ENCODE results near the gene WDR20.
"Not testable (repeated sequence)": the region's sequence is repeated elsewhere in the genome, so short reads cannot be mapped to it uniquely, and the experiment has no call there.

The WDR20 gene

DNA sequence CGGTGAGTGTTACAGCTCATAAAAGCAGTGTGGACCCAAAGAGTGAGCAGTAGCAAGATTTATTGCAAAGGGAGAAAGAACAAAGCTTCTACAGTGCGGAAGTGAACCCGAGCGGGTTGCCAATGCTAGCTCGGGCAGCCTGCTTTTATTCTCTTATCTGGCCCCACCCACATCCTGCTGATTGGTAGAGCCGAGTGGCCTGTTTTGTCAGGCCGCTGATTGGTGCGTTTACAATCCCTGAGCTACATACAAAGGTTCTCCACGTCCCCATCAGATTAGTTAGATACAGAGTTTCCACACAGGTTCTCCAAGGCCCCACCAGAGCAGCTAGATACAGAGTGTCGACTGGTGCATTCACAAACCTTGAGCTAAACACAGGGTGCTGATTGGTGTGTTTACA, 5.0 kb upstream of the WDR20 start:
- DNase-seq = not testable (repeated sequence)

DNA sequence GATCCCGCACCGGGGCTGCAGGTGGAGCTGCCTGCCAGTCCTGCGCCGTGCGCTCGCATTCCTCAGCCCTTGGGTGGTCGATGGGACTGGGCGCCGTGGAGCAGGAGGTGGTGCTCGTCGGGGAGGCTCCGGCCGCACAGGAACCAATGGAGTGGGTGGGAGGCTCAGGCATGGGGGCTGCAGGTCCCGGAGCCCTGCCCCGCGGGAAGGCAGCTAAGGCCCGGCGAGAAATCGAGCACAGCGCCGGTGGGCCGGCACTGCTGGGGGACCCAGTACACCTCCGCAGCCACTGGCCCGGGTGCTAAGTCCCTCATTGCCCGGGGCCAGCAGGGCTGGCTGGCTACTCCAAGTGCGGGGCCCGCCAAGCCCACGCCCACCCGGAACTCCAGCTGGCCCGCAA, 4.2 kb upstream of the WDR20 start:
- not testable (repeated sequence) for DNase-seq

DNA sequence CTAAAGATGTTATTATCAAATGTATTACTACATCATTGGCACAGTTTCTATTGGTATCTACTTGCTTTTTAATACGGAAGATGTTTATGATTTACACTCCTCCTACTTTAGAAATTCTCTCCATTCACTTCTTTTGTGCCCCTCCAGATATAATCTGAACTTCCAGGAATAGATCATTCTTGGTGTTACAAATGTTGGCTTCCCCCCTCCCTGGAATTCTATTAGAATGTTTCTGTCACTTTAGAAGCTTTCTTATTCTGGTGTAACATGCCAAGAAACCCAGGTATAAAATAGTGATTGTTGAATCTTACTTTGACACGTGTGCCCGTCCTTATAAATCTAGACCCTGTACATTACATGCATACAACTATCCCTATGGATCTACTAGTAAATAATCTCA, 1.2 kb upstream of the WDR20 start:
- DNase-seq = no peak

DNA sequence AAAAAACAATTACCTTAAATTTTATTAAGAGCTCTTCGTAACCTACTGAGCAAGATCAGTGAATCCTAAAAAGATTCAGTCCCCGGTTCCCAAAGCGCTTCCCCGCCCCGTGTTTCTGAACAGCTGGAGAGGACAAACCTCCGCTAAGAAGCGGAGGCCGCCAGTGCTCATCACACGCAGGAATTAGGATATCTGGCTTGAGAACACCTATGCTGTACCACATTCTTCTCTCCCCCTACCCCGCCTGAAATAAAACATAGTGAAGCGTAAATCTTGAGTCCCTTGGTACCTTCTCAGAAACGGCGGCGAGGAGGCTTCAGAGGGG, 774 bp upstream of the WDR20 start:
- no peak for DNase-seq

DNA sequence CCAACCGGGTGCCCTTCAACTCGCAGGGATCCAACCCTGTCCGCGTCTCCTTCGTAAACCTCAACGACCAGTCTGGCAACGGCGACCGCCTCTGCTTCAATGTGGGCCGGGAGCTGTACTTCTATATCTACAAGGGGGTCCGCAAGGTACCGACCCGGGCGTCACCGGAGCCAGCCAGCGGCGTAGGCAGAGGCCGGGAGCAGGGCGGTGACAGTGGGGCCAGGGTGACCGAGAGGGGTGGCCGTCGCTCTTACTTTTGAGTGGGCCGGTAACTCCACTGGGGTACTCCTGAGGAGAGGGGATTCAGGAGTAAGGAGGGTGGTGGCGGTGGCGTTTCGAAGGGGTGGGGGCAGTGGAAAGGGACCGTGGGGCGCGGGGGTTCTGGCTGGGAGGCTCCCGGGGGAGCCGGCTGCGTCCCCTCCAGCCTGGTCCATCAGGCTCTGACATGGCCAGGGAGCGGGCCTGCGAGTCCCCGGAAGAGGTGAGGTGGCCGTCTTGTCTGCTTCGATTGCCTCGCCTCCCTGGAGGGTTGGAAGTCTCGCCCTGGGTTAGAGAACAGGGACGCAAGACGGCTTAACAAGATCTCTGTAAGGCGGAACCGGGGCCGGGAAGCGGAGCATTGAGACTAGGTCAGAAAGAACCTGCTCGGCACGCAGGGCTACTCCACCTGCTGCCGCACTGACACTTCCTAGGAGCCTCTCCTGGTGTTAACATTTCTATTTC, 491 bp downstream of the WDR20 start:
- DNase-seq = no peak

DNA sequence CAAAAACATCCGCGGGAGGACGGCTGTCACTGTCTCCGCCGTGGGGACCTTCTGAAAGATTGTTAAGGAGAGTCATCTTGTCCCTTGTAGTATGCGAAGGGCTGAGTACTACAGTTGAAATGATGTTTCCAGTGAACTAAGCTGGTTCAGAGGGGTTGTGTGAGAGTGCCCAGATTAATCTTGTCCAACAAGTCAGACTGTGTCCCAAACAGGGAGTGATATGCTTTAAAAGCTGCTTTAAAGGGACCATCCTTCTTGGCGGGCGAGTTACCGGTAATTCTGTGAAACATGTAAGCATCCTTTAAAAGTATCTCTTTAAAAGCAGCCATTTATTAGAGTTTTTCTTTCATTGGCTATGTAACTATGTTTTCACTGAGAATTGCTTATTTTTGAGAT, 1.1 kb downstream of the WDR20 start:
- DNase-seq = no peak

DNA sequence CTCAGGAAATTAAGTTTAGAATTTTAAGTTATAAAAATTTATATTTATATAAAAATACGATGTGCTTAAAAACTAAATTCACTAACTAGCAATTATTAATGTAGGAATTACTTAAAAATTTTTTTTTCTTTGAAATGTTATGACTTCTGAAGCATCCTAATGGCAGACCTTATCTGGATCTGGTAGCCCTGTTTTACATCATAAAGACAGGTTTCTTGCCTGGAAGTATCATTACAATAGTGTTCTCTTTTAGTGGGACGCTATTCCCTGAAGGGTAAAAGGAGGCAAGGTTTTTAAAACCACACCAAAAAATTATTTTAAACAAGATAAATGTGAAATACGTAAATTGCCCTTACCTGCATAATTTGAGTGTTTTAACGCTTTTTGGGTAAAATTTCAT, 2.1 kb downstream of the WDR20 start:
- DNase-seq = no peak

DNA sequence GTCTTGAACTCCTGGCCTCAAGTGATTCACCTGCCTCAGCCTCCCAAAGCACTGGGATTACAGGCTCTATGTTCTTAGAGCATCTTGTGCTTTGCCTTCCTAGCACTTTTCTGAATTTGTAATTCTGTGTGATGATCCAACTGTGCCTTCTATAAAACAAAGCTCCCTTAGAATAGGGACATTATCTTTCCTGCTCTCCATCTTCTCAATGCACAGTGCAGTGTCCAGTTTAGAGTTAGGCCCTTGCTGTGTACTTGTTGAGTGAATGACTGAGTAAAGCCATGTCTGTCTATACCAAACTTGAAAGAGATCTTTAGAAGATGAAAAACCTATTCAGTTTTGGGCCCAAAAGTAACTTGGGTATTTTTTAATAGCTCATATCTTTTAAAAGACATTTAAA, 5.2 kb downstream of the WDR20 start:
- no peak for DNase-seq

DNA sequence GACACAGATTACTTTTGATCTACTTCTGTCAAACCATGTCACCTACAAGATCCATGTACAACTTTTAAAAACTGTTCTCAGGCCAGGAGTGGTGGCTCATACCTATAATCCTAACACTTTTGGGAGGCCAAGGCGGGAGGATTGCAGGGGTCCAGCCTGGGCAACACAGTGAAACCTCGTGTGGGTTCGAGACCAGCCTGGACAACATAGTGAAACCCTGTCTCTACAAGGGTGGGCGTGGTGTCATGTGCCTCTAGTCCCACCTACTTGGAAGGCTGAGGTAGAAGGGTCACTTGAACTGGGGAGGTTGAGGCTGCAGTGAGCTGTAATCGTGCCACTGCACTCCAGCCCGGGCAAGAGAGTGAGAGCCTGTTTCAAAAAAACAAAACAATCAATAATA, 5.7 kb downstream of the WDR20 start:
- DNase-seq = no peak

DNA sequence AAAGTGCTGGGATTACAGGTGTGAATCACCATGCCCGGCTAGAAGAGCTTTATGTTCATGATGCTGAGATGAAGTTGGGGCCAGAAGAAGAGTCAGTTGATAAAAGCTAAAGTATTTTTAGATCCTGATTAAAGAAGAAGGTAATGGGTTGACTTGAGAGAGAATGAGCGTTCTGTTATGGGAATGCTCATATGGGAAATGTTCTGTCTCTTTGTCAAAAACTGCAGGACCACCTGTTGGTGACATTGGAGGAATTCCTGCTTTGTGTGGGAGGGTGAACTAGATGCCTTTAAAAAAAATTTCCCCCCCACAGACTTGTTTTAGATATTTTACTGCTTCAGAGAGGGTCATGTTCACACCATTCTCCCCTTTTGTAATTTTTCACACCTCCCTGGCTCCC, 6.7 kb downstream of the WDR20 start:
- DNase-seq = no peak

DNA sequence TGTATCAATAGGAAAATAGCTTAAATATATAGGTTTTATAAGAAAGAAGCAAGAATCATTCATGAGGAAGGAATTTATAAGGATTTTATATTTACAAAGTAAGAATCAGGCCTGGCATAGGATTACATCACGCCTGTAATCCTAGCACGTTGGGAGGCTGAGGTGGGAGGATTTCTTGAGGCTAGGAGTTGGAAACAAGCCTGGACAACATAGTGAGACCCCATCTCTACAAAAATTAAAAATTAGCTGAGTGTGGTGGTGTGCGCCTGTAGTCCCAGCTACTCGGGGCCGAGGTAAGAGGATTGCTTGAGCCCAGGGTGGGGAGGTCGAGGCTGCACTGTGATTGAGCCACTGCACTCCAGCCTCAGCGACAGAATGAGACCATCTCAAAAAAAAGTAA, 10.4 kb downstream of the WDR20 start:
- no peak for DNase-seq

DNA sequence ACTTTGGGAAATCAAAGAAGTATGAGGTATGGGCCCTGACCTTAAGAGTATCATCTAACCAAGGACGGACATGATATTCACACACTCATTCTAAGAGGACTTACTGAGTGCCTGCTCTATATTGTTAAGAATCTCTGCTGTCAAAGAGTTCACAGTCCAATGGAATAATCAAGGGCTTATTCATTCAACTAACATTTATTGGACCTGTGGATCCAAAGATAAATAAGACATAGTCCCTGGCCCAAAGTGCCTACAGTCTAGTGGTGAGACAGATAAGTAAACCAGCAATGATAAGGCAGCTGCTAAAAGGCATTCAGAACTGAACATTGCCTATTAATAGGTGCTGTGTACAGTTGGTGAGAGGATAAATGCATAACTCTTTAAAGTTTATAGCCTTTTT, 11.0 kb downstream of the WDR20 start:
- no peak for DNase-seq

DNA sequence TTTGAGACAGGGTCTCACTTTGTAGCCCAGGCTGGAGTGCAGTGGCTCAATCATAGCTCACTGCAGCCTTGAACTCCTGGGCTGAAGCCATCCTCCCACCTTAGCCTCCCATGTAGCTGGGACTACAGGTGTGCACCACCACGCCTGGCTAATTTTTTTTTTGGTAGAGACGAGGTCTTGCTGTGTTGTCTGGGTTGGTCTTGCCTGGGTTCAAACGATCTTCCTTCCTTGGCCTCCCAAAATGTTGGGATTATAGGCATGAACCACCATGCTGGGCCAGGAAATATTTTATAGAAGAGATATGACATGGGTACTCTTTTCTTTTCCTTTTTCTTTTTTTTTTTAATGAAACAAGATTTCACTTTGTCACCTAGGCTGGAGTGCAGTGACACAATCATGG, 11.7 kb downstream of the WDR20 start:
- not testable (repeated sequence) for DNase-seq

DNA sequence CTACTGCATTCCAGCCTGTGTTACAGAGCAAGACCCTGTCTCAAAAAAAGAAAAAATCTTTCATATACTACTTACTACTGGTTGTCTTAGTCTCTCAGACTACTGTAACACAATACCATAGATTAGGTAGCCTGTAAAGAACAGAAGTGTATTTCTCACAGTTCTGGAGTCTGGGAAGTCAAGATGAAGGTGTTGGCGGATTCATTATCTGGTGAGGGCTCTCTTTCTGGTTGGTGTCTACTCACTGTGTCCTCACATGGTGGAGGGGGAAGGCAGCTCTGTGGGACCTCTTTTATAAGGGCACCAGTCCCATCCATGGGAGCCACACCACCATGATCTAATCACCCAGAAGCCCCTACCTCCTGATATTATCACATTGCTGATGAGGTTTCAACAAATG, 14.4 kb downstream of the WDR20 start:
- no peak for DNase-seq

DNA sequence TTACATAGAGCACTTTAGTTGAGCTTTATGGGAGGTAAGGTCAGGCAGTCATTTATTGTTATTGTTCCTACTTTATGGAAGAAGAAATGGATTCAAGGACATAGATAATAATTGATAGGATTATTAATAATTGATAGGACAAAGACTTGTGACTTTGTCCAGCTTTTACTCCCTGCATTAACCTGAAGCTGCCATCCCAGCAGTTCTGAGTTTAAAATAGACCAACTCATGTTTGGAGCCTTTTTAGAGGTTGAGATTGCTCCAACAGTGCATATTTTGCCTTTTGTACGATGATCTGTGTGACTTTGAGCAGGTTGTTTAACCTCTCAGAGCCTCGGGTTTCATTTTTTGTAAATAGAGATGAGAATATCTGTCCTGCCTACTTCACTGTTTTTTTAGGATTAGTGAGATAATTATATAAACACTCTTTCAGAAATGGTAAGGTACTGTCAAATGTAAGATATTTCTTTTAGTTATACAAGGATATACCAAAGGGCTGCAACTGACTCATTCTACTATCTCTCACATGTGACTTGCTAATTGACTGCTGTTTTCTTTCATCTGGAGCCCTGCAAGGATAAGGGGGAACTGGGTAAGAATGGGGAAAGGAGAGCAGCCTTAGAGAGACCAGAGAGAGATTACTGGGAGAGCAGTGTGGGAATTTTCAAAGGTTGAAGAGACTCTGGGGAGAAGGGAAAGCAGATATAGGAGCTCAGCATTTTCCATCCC, 15.3 kb downstream of the WDR20 start:
- no peak for DNase-seq

DNA sequence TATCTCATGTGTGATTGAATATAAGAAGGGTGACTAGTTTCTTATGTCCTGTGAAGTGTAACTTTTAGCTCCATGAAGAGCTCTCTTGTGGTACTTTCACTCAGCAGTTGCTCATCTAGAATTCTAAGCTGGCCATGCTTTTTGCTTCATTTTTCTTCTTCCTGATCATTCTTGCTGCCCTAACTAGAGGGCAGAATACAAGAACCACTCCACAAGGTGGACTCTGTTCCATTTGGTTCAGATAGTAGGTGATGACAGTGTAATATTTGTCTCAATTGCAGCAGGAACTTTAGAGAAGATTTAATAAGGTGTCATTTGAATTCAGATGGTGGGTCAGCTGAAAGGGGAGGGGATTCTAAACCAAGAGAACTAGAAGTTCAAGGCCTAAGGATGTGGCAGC, 17.6 kb downstream of the WDR20 start:
- no peak for DNase-seq

DNA sequence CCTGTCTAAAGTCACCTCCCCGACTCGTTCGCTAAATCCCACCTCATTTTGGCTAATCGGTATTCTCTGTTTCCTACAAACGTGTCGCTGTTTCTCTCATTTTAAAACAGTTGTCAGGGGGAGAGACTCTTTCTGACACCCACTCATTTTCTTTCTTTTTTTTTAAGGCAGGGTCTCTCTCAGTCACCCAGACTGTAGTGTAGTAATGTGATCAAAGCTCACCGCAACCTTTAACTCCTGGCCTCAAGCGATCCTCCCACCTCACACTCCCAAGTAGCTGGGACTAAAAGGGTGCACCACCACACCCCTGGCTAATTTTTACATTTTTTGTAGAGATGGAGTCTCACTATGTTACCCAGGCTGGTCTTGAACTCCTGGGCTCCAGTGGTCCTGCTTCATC, 19.1 kb downstream of the WDR20 start:
- DNase-seq = no peak

DNA sequence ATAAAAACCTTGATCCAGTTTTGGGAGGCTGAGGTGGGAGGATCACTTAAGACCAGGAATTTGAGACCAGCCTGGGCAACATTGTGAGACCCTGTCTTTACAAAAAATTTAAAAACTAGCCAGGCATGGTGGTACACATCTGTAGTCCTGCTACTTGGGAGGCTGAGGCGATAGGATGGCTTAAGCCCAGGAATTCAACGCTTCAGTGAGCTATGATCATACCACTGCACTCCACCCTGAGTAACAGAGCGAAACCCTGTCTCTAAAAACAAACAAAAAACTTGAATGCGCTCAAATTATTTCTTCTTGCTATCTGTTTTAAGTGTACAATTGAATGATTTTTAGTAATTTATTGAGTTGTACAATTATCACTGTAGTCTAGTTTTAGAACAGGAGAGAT, 20.1 kb downstream of the WDR20 start:
- no peak for DNase-seq

DNA sequence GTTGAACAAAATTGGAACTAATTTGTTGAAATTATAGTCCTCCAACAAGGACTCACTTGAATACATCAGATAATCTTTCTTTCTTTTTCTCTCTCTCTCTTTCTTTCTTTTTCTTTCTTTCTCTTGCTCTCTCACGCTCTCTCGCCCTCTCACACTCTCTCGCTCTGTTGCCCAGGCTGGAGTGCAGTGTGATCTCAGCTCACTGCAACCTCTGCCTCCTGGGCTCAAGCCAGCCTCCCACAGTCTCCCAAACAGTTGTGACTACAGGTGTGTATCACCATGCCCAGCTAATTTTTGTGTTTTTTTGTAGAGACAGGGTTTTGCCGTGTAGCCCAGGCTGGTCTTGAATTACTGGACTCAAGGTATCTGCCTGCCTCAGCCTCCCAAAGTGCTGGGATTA, 22.8 kb downstream of the WDR20 start:
- DNase-seq = no peak

DNA sequence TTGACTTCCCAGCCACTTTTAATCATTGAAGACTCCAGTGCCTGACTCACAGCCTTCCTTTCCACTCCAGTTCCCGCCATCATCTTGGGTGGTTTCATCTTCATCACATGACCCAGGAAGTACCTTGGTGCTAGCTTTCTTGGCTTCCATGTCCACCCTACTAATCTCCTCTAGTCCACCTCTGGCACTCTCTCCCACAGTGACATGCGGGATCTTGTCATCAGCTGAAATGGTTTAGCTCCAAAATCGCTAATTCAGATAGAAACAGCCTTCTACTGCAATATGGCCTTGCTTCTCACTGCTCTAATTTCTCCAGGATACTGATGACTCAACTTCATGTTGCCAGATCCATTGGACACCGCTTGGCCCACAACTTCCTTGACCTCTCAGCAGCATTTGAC, 24.5 kb downstream of the WDR20 start:
- no peak for DNase-seq

DNA sequence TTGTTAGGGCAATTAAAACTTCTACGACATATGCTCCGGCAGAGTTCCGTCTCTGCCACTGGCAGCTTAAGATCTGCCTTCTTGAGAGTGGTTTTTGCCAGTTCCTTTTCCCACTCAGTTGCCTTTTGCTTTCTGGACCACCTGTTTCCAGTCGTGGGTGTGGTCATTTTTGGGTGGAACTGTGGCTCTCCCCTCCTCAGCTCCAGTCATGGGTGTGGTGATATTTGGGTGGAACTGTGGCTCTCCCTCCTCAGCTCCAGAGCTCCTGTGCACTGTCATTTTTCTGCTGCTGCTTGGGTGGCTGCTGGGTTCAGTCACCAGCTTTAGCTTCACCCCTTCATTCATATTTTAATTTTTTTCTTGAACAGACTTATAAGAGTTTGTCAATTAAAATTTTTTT, 25.3 kb downstream of the WDR20 start:
- DNase-seq = no peak

DNA sequence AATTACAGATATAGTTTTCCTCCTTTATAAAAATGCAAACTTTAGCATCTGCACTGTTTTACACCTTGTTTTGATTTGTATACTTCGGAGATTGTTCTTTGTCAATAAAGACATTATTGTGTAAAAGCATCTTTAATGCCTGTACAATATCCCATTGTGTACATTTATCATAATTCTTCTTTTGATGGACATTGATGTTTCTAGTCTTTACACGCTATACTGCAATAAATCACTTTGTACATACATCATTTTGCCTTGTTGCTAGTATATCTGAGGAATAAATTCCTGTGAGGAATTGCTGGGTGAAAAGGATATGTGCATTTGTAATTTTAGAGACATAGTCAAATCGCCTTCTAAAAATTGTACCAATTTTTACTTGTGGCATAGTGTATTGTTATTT, 30.4 kb downstream of the WDR20 start:
- no peak for DNase-seq

DNA sequence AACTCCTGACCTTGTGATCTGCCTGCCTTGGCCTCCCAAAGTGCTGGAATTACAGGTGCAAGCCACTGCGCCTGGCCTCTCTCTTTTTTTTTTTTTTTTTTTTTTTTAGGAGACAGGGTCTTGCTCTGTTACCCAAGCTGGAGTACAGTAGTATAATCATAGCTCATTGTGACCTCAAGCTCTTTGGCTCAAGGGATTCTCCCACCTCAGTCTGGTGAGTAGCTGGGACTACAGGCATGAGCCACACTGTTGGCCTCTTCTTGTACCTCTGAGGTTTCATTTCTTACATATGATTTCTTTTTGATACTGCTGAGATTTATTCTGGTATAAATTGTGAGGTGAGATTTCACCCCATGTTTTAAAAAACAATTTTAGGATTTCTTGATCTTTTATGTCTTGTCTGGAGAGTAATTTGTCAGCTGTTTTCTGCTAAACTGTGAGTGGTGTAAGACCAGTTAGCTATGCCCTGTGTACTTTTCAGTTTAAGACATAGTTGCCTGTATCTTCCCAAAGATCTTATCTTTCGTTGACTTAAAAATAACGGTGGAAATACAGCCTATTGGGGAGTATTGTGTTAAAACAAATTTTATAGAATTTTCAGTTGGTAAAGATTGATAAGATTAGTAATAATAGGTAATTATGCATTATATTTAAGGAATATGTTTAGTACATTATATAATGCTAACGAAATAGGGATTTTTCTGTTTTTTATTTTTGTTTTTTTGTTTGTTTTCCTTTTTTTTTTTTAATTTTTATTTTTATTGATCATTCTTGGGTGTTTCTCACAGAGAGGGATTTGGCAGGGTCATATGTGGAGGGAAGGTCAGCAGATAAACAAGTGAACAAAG, 31.7 kb downstream of the WDR20 start:
- DNase-seq = no peak

DNA sequence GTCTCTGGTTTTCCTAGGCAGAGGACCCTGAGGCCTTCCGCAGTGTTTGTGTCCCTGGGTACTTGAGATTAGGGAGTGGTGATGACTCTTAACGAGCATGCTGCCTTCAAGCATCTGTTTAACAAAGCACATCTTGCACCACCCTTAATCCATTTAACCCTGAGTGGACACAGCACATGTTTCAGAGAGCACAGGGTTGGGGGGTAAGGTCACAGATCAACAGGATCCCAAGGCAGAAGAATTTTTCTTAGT, 32.2 kb downstream of the WDR20 start:
- DNase-seq = not testable (repeated sequence)

DNA sequence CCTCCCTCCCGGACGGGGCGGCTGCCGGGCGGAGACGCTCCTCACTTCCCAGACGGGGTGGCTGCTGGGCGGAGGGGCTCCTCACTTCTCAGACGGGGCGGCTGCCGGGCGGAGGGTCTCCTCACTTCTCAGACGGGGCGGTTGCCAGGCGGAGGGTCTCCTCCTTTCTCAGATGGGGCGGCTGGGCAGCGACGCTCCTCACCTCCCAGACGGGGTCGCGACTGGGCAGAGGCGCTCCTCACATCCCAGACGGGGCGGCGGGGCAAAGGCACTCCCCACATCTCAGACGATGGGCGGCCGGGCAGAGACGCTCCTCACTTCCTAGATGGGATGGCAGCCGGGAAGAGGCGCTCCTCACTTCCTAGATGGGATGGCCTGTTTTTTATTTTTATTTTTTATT, 33.0 kb downstream of the WDR20 start:
- DNase-seq = not testable (repeated sequence)

Data from NCI-H1105 (cell line).